Thoracic aorta (tissue), 2 donors: ENCODE measurements around the gene MAPK6. TPM values are rescaled to one million over a fixed set of nuclear protein-coding genes. Genes with fewer than 3 reads are reported as not detected.

Experiments used
- ATAC-seq: fragments of 150-250 bp; one replicate; pipeline ENCODE4 v1.8.0; 2017; ENCODE audit warnings: low read depth; ENCODE audit not compliant: insufficient number of reproducible peaks, low FRiP score
- DNase-seq: peaks from one replicate; pipeline ENCODE4 v3.0.0-alpha.2; 2020; ENCODE audit warnings: low spot score
- H3K27ac ChIP-seq, 2 donors: fragments of 200-600 bp; sonication (generic); 1 replicate in 1 of 2; 2 replicates in 1 of 2; pipeline ENCODE4 v1.5.1; 2016; ENCODE audit warnings: mild to moderate bottlenecking in 2 of 2, moderate library complexity in 2 of 2
- H3K27me3 ChIP-seq: fragments of 200-600 bp; sonication (generic); replicated peaks from 2 replicates; pipeline ENCODE4 v1.6.0; 2016; ENCODE audit warnings: mild to moderate bottlenecking; ENCODE audit not compliant: insufficient read depth
- H3K36me3 ChIP-seq: fragments of 200-600 bp; sonication (generic); one replicate; pipeline ENCODE4 v1.5.1; 2016
- H3K4me1 ChIP-seq, 2 donors: fragments of 200-600 bp; sonication (generic); 1 replicate in 1 of 2; 2 replicates in 1 of 2; pipeline versions ENCODE4 v1.5.1 to v1.6.0; 2016; ENCODE audit warnings: low read depth in 2 of 2, mild to moderate bottlenecking in 1 of 2; ENCODE audit not compliant: control insufficient read depth in 1 of 2
- H3K4me3 ChIP-seq: fragments of 200-600 bp; sonication (generic); 2 replicates; pipeline ENCODE4 v1.5.1; 2016; ENCODE audit warnings: mild to moderate bottlenecking
- H3K9me3 ChIP-seq: fragments of 200-600 bp; sonication (generic); 2 replicates; pipeline ENCODE4 v1.5.1; 2016
- total RNA-seq, 2 donors: library from RNA; depleted of rRNA; stranded (reverse); fragments of >200 nt; gene quantifications; one replicate each; pipeline versions ENCODE4 v1.1.0 to v1.2.3, GENCODE V29; 2016
- TF ChIP-seq, protein P1 (sequence below): fragments of 200-600 bp; sonication (generic); IDR thresholded peaks from one replicate; pipeline ENCODE4 v1.5.1; 2019; ENCODE audit warnings: antibody characterized with exemption

The MAPK6 gene
- total RNA-seq, 2 donors from 2014 or later: 11.2 to 24.8 TPM

DNA sequence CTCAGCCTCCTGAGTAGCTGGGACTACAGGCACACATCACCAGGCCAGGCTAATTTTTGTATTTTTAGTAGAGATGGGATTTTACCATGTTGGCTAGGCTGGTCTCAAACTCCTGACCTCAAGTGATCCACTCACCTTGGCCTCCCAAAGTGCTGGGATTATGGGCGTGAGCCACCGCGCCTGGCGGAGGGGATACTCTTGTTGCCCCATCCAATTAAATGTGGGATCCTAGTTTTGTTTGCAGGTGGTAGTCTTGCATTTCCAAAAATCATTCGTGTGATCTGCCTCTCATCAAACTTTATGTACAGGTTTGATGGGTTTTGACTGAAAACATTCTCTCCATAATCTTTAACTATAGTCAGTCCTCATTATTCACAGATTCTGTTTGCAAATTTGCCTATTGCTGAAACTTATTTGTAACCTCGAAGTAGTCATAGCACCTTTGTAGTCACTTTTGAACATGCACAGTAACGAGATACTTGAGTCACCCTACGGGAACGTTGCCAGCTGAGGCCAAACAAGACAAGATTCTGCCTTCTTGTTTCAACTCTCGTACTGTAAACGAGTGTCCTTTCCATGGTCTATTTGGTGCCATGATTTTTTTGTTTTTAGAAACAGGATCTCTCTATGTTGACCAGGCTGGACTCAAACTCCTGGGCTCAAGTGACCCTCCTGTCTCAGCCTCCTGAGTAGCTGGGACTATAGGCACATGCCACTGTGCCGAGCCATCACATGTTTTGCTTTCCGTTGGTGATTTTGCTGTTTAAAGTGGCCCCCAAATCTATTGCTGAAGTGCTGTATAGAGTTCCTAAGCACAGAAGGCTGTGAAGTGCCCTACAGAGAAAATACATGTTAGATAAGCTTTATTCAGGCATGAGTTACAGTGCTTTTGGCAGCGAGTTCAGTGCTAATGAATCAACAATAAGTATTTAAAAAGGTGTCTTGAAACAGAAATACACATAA lies 8.1 kb upstream of the MAPK6 start:
- H3K27me3 ChIP-seq: no peaks in the 10 kb centered on the region
- H3K9me3 ChIP-seq: no peaks in the 10 kb centered on the region
- DNase-seq (no peak), ATAC-seq (no peak)
- H3K36me3 ChIP-seq: no peaks in the 10 kb centered on the region
- H3K27ac ChIP-seq: no peak overlapping the region
- H3K4me3 ChIP-seq: no peak overlapping the region
- TF ChIP-seq, protein P1, sequence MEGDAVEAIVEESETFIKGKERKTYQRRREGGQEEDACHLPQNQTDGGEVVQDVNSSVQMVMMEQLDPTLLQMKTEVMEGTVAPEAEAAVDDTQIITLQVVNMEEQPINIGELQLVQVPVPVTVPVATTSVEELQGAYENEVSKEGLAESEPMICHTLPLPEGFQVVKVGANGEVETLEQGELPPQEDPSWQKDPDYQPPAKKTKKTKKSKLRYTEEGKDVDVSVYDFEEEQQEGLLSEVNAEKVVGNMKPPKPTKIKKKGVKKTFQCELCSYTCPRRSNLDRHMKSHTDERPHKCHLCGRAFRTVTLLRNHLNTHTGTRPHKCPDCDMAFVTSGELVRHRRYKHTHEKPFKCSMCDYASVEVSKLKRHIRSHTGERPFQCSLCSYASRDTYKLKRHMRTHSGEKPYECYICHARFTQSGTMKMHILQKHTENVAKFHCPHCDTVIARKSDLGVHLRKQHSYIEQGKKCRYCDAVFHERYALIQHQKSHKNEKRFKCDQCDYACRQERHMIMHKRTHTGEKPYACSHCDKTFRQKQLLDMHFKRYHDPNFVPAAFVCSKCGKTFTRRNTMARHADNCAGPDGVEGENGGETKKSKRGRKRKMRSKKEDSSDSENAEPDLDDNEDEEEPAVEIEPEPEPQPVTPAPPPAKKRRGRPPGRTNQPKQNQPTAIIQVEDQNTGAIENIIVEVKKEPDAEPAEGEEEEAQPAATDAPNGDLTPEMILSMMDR: no peak
- no peaks in the 10 kb centered on the region for H3K4me1 ChIP-seq

DNA sequence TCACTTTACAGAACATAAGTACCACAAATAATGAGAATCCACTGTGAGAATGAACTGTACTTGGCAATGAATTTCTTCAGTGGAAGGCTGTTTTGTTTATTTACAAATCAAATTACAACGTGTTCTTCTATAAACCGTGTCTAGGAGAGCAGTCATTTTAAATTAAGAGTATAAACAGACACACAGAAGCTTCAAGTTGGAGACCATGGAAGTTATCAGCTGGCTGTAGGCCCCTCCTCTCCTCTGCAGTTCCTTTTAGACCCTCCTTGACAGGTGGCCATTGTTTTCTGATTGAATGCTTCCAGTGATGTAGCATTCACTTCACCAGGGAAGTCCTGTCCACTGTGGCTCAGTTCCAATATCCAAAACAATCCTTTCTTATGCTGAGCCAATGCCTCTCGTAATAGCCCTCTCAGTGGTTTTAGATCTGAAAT lies 7.3 kb upstream of the MAPK6 start:
- no peaks in the 10 kb centered on the region for H3K36me3 ChIP-seq
- TF ChIP-seq, protein P1: no peak
- H3K4me3 ChIP-seq: no peak overlapping the region
- H3K27me3 ChIP-seq: no peaks in the 10 kb centered on the region
- no peaks in the 10 kb centered on the region for H3K4me1 ChIP-seq
- no peaks in the 10 kb centered on the region for H3K9me3 ChIP-seq
- H3K27ac ChIP-seq: no peak overlapping the region
- ATAC-seq (no peak), DNase-seq (no peak)

GRCh38 chr15:52012210-52012609 lies 6.8 kb upstream of the MAPK6 start:
- ATAC-seq (no peak), DNase-seq (no peak)
- Histone ChIP-seq H3K4me3 (no peak overlapping the region), H3K36me3 (no peaks in the 10 kb centered on the region), H3K9me3 (no peaks in the 10 kb centered on the region), H3K27ac (no peak overlapping the region), H3K4me1 (no peaks in the 10 kb centered on the region), H3K27me3 (no peaks in the 10 kb centered on the region)
- TF ChIP-seq, protein P1: no peak

DNA sequence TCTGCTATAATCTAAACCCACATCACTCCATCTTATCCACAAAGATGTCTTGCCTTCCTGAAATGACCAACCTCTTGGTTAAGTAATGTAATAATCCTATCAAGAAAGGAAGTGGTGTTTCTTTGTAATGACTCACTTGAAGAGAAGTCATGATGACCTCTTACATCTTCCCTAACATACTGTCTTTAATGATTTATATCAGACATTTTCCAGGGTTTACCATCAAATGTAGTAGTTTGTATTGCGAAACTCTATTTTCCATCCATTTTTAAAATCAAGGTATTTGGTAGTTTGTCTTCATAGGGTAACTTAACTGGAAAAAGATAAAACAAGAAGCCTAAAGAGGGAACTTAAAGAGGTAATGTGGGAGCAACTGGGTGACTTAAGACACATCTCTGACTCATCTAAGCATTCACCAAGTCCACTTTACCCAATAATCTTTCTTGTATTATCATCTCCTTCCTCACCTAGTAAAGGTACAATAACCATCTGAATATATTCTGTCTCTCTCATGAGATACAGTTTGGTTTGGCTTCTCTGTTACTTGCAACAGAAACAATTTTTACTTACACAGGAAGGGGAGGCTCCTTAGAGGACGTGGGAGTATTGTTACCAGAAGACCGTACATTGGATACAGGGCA lies 5.7 kb upstream of the MAPK6 start:
- ATAC-seq (no peak), DNase-seq (no peak)
- Histone ChIP-seq H3K4me1 (no peaks in the 10 kb centered on the region), H3K27ac (no peak overlapping the region), H3K36me3 (no peaks in the 10 kb centered on the region), H3K27me3 (no peaks in the 10 kb centered on the region), H3K4me3 (no peak overlapping the region), H3K9me3 (no peaks in the 10 kb centered on the region)
- TF ChIP-seq, protein P1: no peak

GRCh38 chr15:52014616-52015015 lies 4.4 kb upstream of the MAPK6 start:
- Histone ChIP-seq H3K4me3 (no peak overlapping the region), H3K36me3 (no peaks in the 10 kb centered on the region), H3K27me3 (no peaks in the 10 kb centered on the region), H3K4me1 (peaks cover 4% of the 10 kb centered on the region in 2 donors), H3K9me3 (no peaks in the 10 kb centered on the region), H3K27ac (no peak overlapping the region)
- ATAC-seq (no peak), DNase-seq (no peak)
- TF ChIP-seq, protein P1: no peak
